ENCODE data around the gene TIGD4. TPM values are rescaled to one million over a fixed set of nuclear protein-coding genes. Genes with fewer than 3 reads are reported as not detected.

Gene TIGD4
- total and polyA plus RNA-seq, 7 donors, result 0.03 to 0.56 (median 0.12) TPM; not detected in 1

DNA sequence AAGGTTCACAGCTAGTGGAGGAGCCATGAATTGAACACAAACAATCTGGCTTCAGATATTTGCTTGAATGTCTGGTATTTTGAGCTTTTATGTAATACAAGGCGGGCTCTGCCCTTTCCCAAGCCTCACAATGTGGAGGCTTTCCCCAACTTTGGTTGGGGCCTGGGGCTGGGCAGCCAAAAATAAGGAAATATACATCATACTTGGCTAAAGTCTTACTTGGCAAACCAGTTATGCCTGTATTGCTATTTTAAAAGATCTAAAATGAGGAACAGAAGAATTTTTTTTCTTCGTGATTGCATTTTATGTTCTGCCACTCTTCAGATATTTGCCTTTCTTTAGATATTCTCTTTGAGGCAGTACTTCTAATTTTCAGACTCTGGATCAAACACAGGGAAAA, 26.3 kb upstream of the TIGD4 start:
- no peaks in the 10 kb centered on the region for H3K27me3 ChIP-seq (ENCODE audit: insufficient read depth in 3 of 3, low read length in 2 of 3)
- TF ChIP-seq CTCF (IDR thresholded peaks at IDR 0.05), result no peak
- intact Hi-C loops (cut with DNase I), result no loop called here
- H3K4me1 ChIP-seq, result peaks cover 5% of the 10 kb centered on the region
- no peak for ATAC-seq
- H3K4me3 ChIP-seq, result no peak overlapping the region
- H3K9me3 ChIP-seq, result no peaks in the 10 kb centered on the region
- no peak overlapping the region for H3K27ac ChIP-seq
- WGBS, 3 donors, result 84 to 93% (median 87%) methylated on average over 2 of the region's 2 CpGs
- H3K36me3 ChIP-seq (ENCODE audit: insufficient read depth in 1 of 2, low read depth in 1 of 2), result no peaks in the 10 kb centered on the region
- DNase-seq, result no peak

GRCh38 chr4:152805071-152805650, 25.6 kb upstream of the TIGD4 start:
- WGBS, 3 donors, result 95 to 98% (median 96%) methylated on average over 2 of the region's 2 CpGs

GRCh38 chr4:152803541-152803940, 24.0 kb upstream of the TIGD4 start:
- no peak for ATAC-seq
- 65 to 71% (median 67%) methylated on average over 1 of the region's 1 CpG for WGBS, 3 donors
- intact Hi-C loops (cut with DNase I), result no loop called here

More at GRCh38 chr4:152805071-152805650, 25.6 kb upstream of the TIGD4 start:
- intact Hi-C loops (cut with DNase I), result no loop called here
- no peaks in the 10 kb centered on the region for H3K36me3 ChIP-seq (ENCODE audit: insufficient read depth in 1 of 2, low read depth in 1 of 2)
- no peak overlapping the region for H3K27ac ChIP-seq
- H3K4me1 ChIP-seq, result peaks cover 5% of the 10 kb centered on the region
- TF ChIP-seq CTCF (IDR thresholded peaks at IDR 0.05), result no peak
- H3K9me3 ChIP-seq, result no peaks in the 10 kb centered on the region
- DNase-seq (no peak), ATAC-seq (no peak)
- H3K27me3 ChIP-seq (ENCODE audit: insufficient read depth in 3 of 3, low read length in 2 of 3), result no peaks in the 10 kb centered on the region
- no peak overlapping the region for H3K4me3 ChIP-seq

GRCh38 chr4:152795891-152796290, 16.4 kb upstream of the TIGD4 start:
- Histone ChIP-seq H3K4me1 (peaks cover 7% of the 10 kb centered on the region), H3K9me3 (no peaks in the 10 kb centered on the region), H3K4me3 (no peak overlapping the region), H3K27me3 (ENCODE audit: insufficient read depth in 3 of 3, low read length in 2 of 3) (no peaks in the 10 kb centered on the region), H3K27ac (no peak overlapping the region), H3K36me3 (ENCODE audit: insufficient read depth in 1 of 2, low read depth in 1 of 2) (no peaks in the 10 kb centered on the region)
- DNase-seq, result no peak
- no peak for ATAC-seq
- 97 to 99% (median 98%) methylated on average over 3 of the region's 3 CpGs for WGBS, 3 donors
- TF ChIP-seq CTCF (IDR thresholded peaks at IDR 0.05), result no peak
- intact Hi-C loops (cut with DNase I), result no loop called here

More at GRCh38 chr4:152803541-152803940, 24.0 kb upstream of the TIGD4 start:
- Histone ChIP-seq H3K4me3 (no peak overlapping the region), H3K27ac (no peak overlapping the region), H3K36me3 (ENCODE audit: insufficient read depth in 1 of 2, low read depth in 1 of 2) (no peaks in the 10 kb centered on the region), H3K27me3 (ENCODE audit: insufficient read depth in 3 of 3, low read length in 2 of 3) (no peaks in the 10 kb centered on the region), H3K4me1 (peaks cover 7% of the 10 kb centered on the region), H3K9me3 (no peaks in the 10 kb centered on the region)
- TF ChIP-seq CTCF (IDR thresholded peaks at IDR 0.05), result no peak
- no peak for DNase-seq

GRCh38 chr4:152786627-152787026, 7.1 kb upstream of the TIGD4 start:
- DNase-seq, result no peak
- WGBS, 3 donors, result 96 to 100% (median 97%) methylated on average over 1 of the region's 1 CpG
- H3K36me3 ChIP-seq (ENCODE audit: insufficient read depth in 1 of 2, low read depth in 1 of 2), result no peaks in the 10 kb centered on the region
- no peak for TF ChIP-seq CTCF (IDR thresholded peaks at IDR 0.05)
- peaks cover 21% of the 10 kb centered on the region for H3K4me1 ChIP-seq
- no peak for ATAC-seq
- H3K4me3 ChIP-seq, result no peak overlapping the region
- no peaks in the 10 kb centered on the region for H3K9me3 ChIP-seq
- H3K27ac ChIP-seq, result no peak overlapping the region
- H3K27me3 ChIP-seq (ENCODE audit: insufficient read depth in 3 of 3, low read length in 2 of 3), result no peaks in the 10 kb centered on the region
- intact Hi-C loops (cut with DNase I), result no loop called here

All from psoas muscle (tissue), 8 donors.